HEK293 (cell line): ENCODE results near the gene TEX38.

Experiments used
- CTCF ChIA-PET: fragments of 350-600 bp; formaldehyde crosslinking; extraction: SDS; loops from one replicate; lab custom pipeline; 2021; ENCODE audit warnings: antibody characterized with exemption; lab: Yijun Ruan, JAX
- POLR2A ChIA-PET: fragments of 300-600 bp; formaldehyde crosslinking; extraction: SDS; loops from one replicate; lab custom pipeline; 2020; ENCODE audit warnings: antibody characterized with exemption, inconsistent platforms; lab: Yijun Ruan, JAX
- H3K27ac ChIP-seq: fragments of 200-500 bp; sonication (Bioruptor generic); 2 replicates; pipeline ENCODE4 v1.5.1; 2014; ENCODE audit warnings: low read depth, low read length, control low read depth, inconsistent platforms; ENCODE audit errors: extremely low read depth
- H3K36me3 ChIP-seq, 2 experiments: fragments of 200-500 bp in 1 of 2; sonication (Bioruptor generic) in 1 of 2; 1 replicate in 1 of 2; 2 replicates in 1 of 2; pipeline ENCODE4 v1.5.1; 2014 to 2017; ENCODE audit warnings: inconsistent platforms in 2 of 2, low read length in 2 of 2; ENCODE audit not compliant: control insufficient read depth in 2 of 2, insufficient read depth in 1 of 2
- H3K4me1 ChIP-seq: fragments of 200-500 bp; sonication (Bioruptor generic); 2 replicates; pipeline ENCODE4 v1.5.1; 2014; ENCODE audit warnings: mild to moderate bottlenecking, low read length, inconsistent platforms; ENCODE audit not compliant: control insufficient read depth, insufficient read depth
- H3K4me3 ChIP-seq: 2 replicates; pipeline ENCODE4 v1.5.1; 2011; ENCODE audit warnings: low read depth, mild to moderate bottlenecking, control low read depth, low read length, moderate library complexity
- H3K9me3 ChIP-seq: fragments of 200-500 bp; sonication (Bioruptor generic); 2 replicates; pipeline ENCODE4 v1.5.1; 2014; ENCODE audit warnings: low read depth, low read length, inconsistent platforms; ENCODE audit not compliant: control insufficient read depth, insufficient read depth
- KLF16 ChIP-seq: fragments of 450-650 bp; formaldehyde crosslinking; IDR thresholded peaks from 2 replicates; pipeline ENCODE4 v1.5.1; 2017; ENCODE audit warnings: missing biosample characterization, missing genetic modification characterization
- KLF17 ChIP-seq: fragments of 450-650 bp; formaldehyde crosslinking; IDR thresholded peaks from 2 replicates; pipeline ENCODE4 v1.5.1; 2016; ENCODE audit warnings: missing biosample characterization, missing genetic modification characterization
- SP7 ChIP-seq: fragments of 450-650 bp; formaldehyde crosslinking; IDR thresholded peaks from 2 replicates; pipeline ENCODE4 v1.5.1; 2016; ENCODE audit warnings: missing biosample characterization, missing genetic modification characterization
- TCF7L2 ChIP-seq: IDR thresholded peaks from 2 replicates; pipeline ENCODE4 v1.6.1; 2011; ENCODE audit warnings: low read depth, mild to moderate bottlenecking, inconsistent platforms, low read length, moderate library complexity, borderline replicate concordance
- ZIC2 ChIP-seq: fragments of 450-650 bp; formaldehyde crosslinking; IDR thresholded peaks from 2 replicates; pipeline ENCODE4 v1.5.1; 2016; ENCODE audit warnings: missing biosample characterization, missing genetic modification characterization
- ZNF10 ChIP-seq: fragments of 450-650 bp; formaldehyde crosslinking; IDR thresholded peaks from 2 replicates; pipeline ENCODE4 v1.5.1; 2017; ENCODE audit warnings: missing biosample characterization, missing genetic modification characterization
- ZNF132 ChIP-seq: fragments of 450-650 bp; formaldehyde crosslinking; IDR thresholded peaks from 2 replicates; pipeline ENCODE4 v1.5.1; 2017; ENCODE audit warnings: missing biosample characterization, missing genetic modification characterization, borderline replicate concordance
- ZNF169 ChIP-seq: fragments of 450-650 bp; formaldehyde crosslinking; IDR thresholded peaks from 2 replicates; pipeline ENCODE4 v1.5.1; 2016; ENCODE audit warnings: missing biosample characterization, missing genetic modification characterization
- ZNF175 ChIP-seq: fragments of 450-650 bp; formaldehyde crosslinking; IDR thresholded peaks from 2 replicates; pipeline ENCODE4 v1.5.1; 2016; ENCODE audit warnings: missing biosample characterization, missing genetic modification characterization
- ZNF221 ChIP-seq: fragments of 450-650 bp; formaldehyde crosslinking; IDR thresholded peaks from 2 replicates; pipeline ENCODE4 v1.5.1; 2017; ENCODE audit warnings: missing biosample characterization, missing genetic modification characterization, borderline replicate concordance
- ZNF274 ChIP-seq, 2 experiments: fragments of 200-500 bp in 1 of 2; fragments of 450-650 bp in 1 of 2; sonication (Bioruptor generic) in 1 of 2; formaldehyde crosslinking in 1 of 2; IDR thresholded peaks; 2 replicates each; pipeline versions ENCODE4 v1.5.1 to v1.6.1; 2014 to 2016; ENCODE audit warnings: borderline replicate concordance in 1 of 2, inconsistent platforms in 1 of 2, low read length in 1 of 2, missing biosample characterization in 1 of 2, missing genetic modification characterization in 1 of 2
- ZNF354C ChIP-seq: fragments of 450-650 bp; formaldehyde crosslinking; IDR thresholded peaks from 2 replicates; pipeline ENCODE4 v1.5.1; 2016; ENCODE audit warnings: missing biosample characterization, missing genetic modification characterization, low read depth, borderline replicate concordance
- ZNF423 ChIP-seq: fragments of 450-650 bp; formaldehyde crosslinking; IDR thresholded peaks from 2 replicates; pipeline ENCODE4 v1.5.1; 2016; ENCODE audit warnings: missing biosample characterization, missing genetic modification characterization
- ZNF529 ChIP-seq: fragments of 450-650 bp; formaldehyde crosslinking; IDR thresholded peaks from 2 replicates; pipeline ENCODE4 v1.5.1; 2017; ENCODE audit warnings: missing genetic modification characterization, missing biosample characterization; ENCODE audit not compliant: insufficient replicate concordance
- ZNF555 ChIP-seq: fragments of 450-650 bp; formaldehyde crosslinking; conservative IDR thresholded peaks from 2 replicates; pipeline ENCODE4 v1.5.1; 2017; ENCODE audit warnings: missing biosample characterization, mild to moderate bottlenecking, missing genetic modification characterization, inconsistent platforms
- ZNF654 ChIP-seq: fragments of 450-650 bp; formaldehyde crosslinking; IDR thresholded peaks from 2 replicates; pipeline ENCODE4 v1.5.1; 2016; ENCODE audit warnings: low read depth, missing biosample characterization, missing genetic modification characterization
- ZNF704 ChIP-seq: fragments of 450-650 bp; formaldehyde crosslinking; IDR thresholded peaks from 2 replicates; pipeline ENCODE4 v1.5.1; 2016; ENCODE audit warnings: missing biosample characterization, missing genetic modification characterization
- ZNF843 ChIP-seq: fragments of 450-650 bp; formaldehyde crosslinking; IDR thresholded peaks from 2 replicates; pipeline ENCODE4 v1.5.1; 2016; ENCODE audit warnings: missing biosample characterization, missing genetic modification characterization
- TF ChIP-seq, protein P1 (sequence below): fragments of 450-650 bp; formaldehyde crosslinking; IDR thresholded peaks from 2 replicates; pipeline ENCODE4 v1.5.1; 2017; ENCODE audit warnings: missing biosample characterization, mild to moderate bottlenecking, missing genetic modification characterization, moderate library complexity

Gene TEX38

GRCh38 chr1:46622344-46622743 lies 49.3 kb upstream of the TEX38 start (continued):
- no peak for TF ChIP-seq KLF16 (tag by site-specific recombination)
- no peak for TF ChIP-seq ZNF221 (tag by site-specific recombination)
- no peak for TF ChIP-seq ZNF10 (tag by site-specific recombination)
- TF ChIP-seq ZNF704 (tag by site-specific recombination): no peak
- peak; percentile 51 for TF ChIP-seq ZNF654 (tag by site-specific recombination)
- no peak for TF ChIP-seq ZNF354C (tag by site-specific recombination)
- no peak for TF ChIP-seq ZNF169 (tag by site-specific recombination)
- TF ChIP-seq ZNF132 (tag by site-specific recombination): no peak
- no peak for TF ChIP-seq ZNF175 (tag by site-specific recombination)

DNA sequence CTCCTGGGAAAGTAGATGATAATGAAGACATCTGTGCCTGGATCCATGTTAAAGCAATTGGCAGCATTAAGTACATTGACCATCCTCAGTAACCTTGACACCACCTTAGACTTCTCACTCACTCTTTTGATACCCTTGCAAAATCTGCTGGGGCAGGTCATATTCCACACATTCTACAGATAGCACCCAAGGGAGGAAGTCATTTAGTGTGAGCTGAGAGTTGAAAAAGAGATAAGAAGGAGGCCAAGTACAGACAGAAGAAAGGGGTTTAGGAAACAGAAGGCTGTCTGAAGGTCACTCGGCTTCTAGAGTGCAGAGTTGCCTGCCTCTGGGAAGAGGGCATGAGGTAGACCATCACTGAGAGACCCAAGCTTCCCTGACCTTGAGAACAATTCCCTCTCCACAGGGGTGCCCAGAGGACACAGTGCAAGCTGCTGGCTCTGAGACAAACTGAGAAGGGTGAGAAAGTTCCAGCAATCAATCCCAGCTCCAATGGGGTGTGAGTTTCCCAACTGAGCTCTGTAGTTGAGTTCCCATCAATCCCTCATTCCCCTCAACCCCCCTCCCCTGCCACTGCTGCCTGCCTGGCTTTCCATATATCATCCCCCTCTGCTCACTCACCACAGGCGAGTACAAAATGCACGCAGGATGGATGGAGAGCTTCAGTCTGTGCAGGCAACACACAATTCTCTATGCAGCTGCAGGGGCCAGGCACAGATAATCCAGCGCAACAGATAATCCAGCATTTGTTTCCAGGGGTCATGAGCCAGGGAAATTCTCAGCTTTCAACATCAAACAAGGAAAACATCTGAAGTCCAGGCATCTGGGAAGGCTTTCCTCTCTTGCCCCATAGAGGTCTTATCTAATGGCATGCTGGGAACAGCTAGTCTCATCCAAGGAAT lies 47.7 kb upstream of the TEX38 start:
- no peak overlapping the region for H3K4me3 ChIP-seq
- TF ChIP-seq KLF17 (tag by site-specific recombination) (no peak), ZIC2 (tag by site-specific recombination) (peak; percentile 70), ZNF843 (tag by site-specific recombination) (no peak)
- TF ChIP-seq, protein P1, sequence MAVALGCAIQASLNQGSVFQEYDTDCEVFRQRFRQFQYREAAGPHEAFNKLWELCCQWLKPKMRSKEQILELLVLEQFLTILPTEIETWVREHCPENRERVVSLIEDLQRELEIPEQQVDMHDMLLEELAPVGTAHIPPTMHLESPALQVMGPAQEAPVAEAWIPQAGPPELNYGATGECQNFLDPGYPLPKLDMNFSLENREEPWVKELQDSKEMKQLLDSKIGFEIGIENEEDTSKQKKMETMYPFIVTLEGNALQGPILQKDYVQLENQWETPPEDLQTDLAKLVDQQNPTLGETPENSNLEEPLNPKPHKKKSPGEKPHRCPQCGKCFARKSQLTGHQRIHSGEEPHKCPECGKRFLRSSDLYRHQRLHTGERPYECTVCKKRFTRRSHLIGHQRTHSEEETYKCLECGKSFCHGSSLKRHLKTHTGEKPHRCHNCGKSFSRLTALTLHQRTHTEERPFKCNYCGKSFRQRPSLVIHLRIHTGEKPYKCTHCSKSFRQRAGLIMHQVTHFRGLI: no peak
- no peaks in the 10 kb centered on the region for H3K9me3 ChIP-seq
- peaks cover 0 to 5% of the 10 kb centered on the region in 2 experiments; a peak in 1 of 3 replicates for H3K36me3 ChIP-seq
- no peak overlapping the region for H3K27ac ChIP-seq
- ChIA-PET POLR2A (interaction anchor here (0.7 to 1.5 kb wide), 3 partner anchors 11 to 44 kb away, joined by 3 to 4 read pairs (median 4); partner anchors contain the start of genes ATPAF1 and MKNK1), CTCF (interaction anchor here (1.0 to 3.5 kb wide), 5 partner anchors 10 to 101 kb away, joined by 3 to 20 read pairs (median 4); no protein-coding TSS in a partner anchor)
- 0 out of 2 replicates have a peak, but pooled peaks cover 3% of the 10 kb centered on the region for H3K4me1 ChIP-seq

DNA sequence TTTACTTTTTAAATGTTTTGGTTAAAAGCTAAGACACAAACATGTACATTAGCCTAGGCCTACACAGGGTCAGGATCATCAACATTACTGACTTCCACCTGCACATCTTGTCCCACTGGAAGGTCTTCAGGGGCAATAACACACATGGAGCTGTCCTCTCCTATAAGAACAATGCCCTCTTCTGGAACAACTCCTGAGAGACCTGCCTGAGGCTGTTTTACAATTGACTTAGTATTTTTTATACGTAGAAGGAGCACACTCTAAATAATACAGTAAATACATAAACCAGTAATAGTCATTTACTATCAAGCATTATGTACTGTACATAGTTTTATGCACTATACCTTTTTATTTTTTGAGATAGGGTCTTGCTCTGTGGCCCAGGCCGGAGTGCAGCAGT lies 40.9 kb upstream of the TEX38 start:
- CTCF ChIA-PET: interaction anchor here (0.6 to 0.8 kb wide), 2 partner anchors 102 to 542 kb away, joined by 3 read pairs; no protein-coding TSS in a partner anchor
- H3K27ac ChIP-seq: no peak overlapping the region

More for the DNA sequence above, 40.9 kb upstream of the TEX38 start:
- Histone ChIP-seq H3K4me3 (no peak overlapping the region), H3K36me3 (peaks cover 6 to 69% of the 10 kb centered on the region in 2 experiments; a peak in 2 of 3 replicates), H3K4me1 (no peaks in the 10 kb centered on the region), H3K9me3 (no peaks in the 10 kb centered on the region)
- POLR2A ChIA-PET: no interaction called here
- TF ChIP-seq TCF7L2: no peak
- TF ChIP-seq ZNF274 (IDR thresholded peaks at IDR 0.05; ENCODE audit: low read length): no peak
- TF ChIP-seq ZNF274 (tag by site-specific recombination; IDR thresholded peaks at IDR 0.05; ENCODE audit: borderline replicate concordance): no peak
- TF ChIP-seq ZNF555 (tag by site-specific recombination): no peak
- no peak for TF ChIP-seq ZNF423 (tag by site-specific recombination)
- TF ChIP-seq ZNF529 (tag by site-specific recombination): no peak
- no peak for TF ChIP-seq SP7 (tag by site-specific recombination)
